ENCODE measurements around the gene INHBA.

INHBA gene

GRCh38 chr7:41685684-41686083 is 17.2 kb downstream of the INHBA start:
- no peak for DNase-seq

- DNase-seq: no peak
These were observed 20.5 kb downstream of the INHBA start for GRCh38 chr7:41682422-41682821.

- DNase-seq: no peak
These were observed 23.3 kb downstream of the INHBA start for GRCh38 chr7:41679566-41679965.

- DNase-seq: no peak
These were observed 28.3 kb downstream of the INHBA start for GRCh38 chr7:41674505-41675023.

- DNase-seq: no peak
These were observed 41.3 kb downstream of the INHBA start for GRCh38 chr7:41661596-41661995.

GRCh38 chr7:41659539-41659938 is 43.4 kb downstream of the INHBA start:
- no peak for DNase-seq

- DNase-seq: no peak
These were observed 46.5 kb downstream of the INHBA start for GRCh38 chr7:41656366-41656765.

GRCh38 chr7:41655426-41655825 is 47.5 kb downstream of the INHBA start:
- DNase-seq: no peak

GRCh38 chr7:41652267-41652666 is 50.6 kb downstream of the INHBA start:
- no peak for DNase-seq

GRCh38 chr7:41648501-41648900 is 54.4 kb downstream of the INHBA start:
- DNase-seq: no peak

- no peak for DNase-seq
These were observed 59.3 kb downstream of the INHBA start for GRCh38 chr7:41643616-41644015.

GRCh38 chr7:41641665-41642014 is 61.2 kb downstream of the INHBA start:
- DNase-seq: no peak

- DNase-seq: no peak
These were observed 61.8 kb downstream of the INHBA start for GRCh38 chr7:41641011-41641664.

GRCh38 chr7:41640487-41640886 is 62.4 kb downstream of the INHBA start:
- DNase-seq: no peak

GRCh38 chr7:41637049-41637448 is 65.8 kb downstream of the INHBA start:
- DNase-seq: no peak
